K562 (cell line): ENCODE results near the gene MUC5AC. TPM values are rescaled to one million over a fixed set of nuclear protein-coding genes. Genes with fewer than 3 reads are reported as not detected.

ENCODE experiments used
- ATAC-seq: fragments of 200-7000 bp; cut with Tn5 transposase; 3 replicates; pipeline ENCODE4 v1.9.1; 2020; ENCODE audit warnings: moderate library complexity
- BruUV-seq: library from RNA; stranded (reverse); fragments of 400-500 nt; replicated peaks from 2 replicates; lab custom pipeline; 2021; lab: Mats Ljungman, UMichigan
- CTCF ChIA-PET: fragments of 300-600 bp; formaldehyde crosslinking; extraction: SDS; loops from one replicate; lab custom pipeline; 2021; ENCODE audit warnings: low intra/inter-chr PET ratio; lab: Yijun Ruan, JAX
- POLR2A ChIA-PET: fragments of 300-600, 350-650 bp; sonication (Branson Sonifier 250); formaldehyde crosslinking; extraction: SDS; loops from one replicate; lab custom pipeline; 2021; ENCODE audit warnings: antibody characterized with exemption, inconsistent platforms; lab: Yijun Ruan, JAX
- DNase-seq, 4 experiments: peaks; one replicate each; pipeline versions ENCODE4 v3.0.0 to v3.0.0-alpha.2; 2011 to 2018; ENCODE audit warnings: low spot score in 3 of 4, mixed read lengths in 3 of 4; ENCODE audit errors: extremely low read depth in 1 of 4
- FAIRE-seq: peaks from 2 replicates; lab custom pipeline; 2011; peaks lifted over from hg19 to GRCh38; lab: Jason Lieb, UNC
- H2AFZ ChIP-seq: 2 replicates; pipeline ENCODE4 v1.6.0; 2011; ENCODE audit warnings: low read depth, low read length, control low read depth, inconsistent platforms
- H3K27ac ChIP-seq: fragments of 200-600 bp; 3 replicates; pipeline ENCODE4 v1.8.0; 2011; ENCODE audit warnings: low read depth, mild to moderate bottlenecking, control low read depth, inconsistent platforms, low read length, moderate library complexity, mixed read lengths; ENCODE audit errors: extremely low read depth
- H3K27me3 ChIP-seq, 2 experiments: fragments of 300-600 bp in 1 of 2; 2 replicates in 1 of 2; 3 replicates in 1 of 2; pipeline versions ENCODE4 v1.6.0 to v1.8.0; 2011; ENCODE audit warnings: inconsistent platforms in 2 of 2, low read length in 2 of 2, mild to moderate bottlenecking in 1 of 2, mixed read lengths in 1 of 2, moderate library complexity in 1 of 2; ENCODE audit not compliant: control insufficient read depth in 2 of 2, insufficient read depth in 2 of 2
- H3K36me3 ChIP-seq: fragments of 300-600 bp; 3 replicates; pipeline ENCODE4 v1.8.0; 2011; ENCODE audit warnings: mild to moderate bottlenecking, low read length, inconsistent platforms; ENCODE audit not compliant: control insufficient read depth, insufficient read depth
- H3K4me1 ChIP-seq, 2 experiments: fragments of 200-600 bp in 1 of 2; replicated peaks in 1 of 2; 2 replicates in 1 of 2; 3 replicates in 1 of 2; pipeline versions ENCODE4 v1.5.1 to v1.8.0; 2011; ENCODE audit warnings: inconsistent platforms in 2 of 2, low read length in 2 of 2, mild to moderate bottlenecking in 1 of 2, mixed read lengths in 1 of 2, moderate library complexity in 1 of 2; ENCODE audit not compliant: control insufficient read depth in 2 of 2, insufficient read depth in 2 of 2
- H3K4me2 ChIP-seq: 2 replicates; pipeline ENCODE4 v1.6.1; 2011; ENCODE audit warnings: low read length, control low read depth, inconsistent platforms, mixed read lengths; ENCODE audit not compliant: insufficient read depth
- H3K4me3 ChIP-seq: fragments of 200-600 bp; sonication (generic), shearing (Covaris generic); 2 replicates; pipeline ENCODE4 v1.5.1; 2016; ENCODE audit warnings: control low read depth, inconsistent platforms
- H3K79me2 ChIP-seq: fragments of 200-600 bp; 3 replicates; pipeline ENCODE4 v1.8.0; 2011; ENCODE audit warnings: low read length, inconsistent platforms; ENCODE audit not compliant: control insufficient read depth, insufficient read depth
- H3K9ac ChIP-seq, 2 experiments: 2 replicates each; pipeline versions ENCODE4 v1.6.0 to v1.6.1; 2011; ENCODE audit warnings: low read depth in 2 of 2, low read length in 2 of 2, control low read depth in 1 of 2, inconsistent platforms in 1 of 2, mild to moderate bottlenecking in 1 of 2, mixed read lengths in 1 of 2; ENCODE audit not compliant: insufficient read depth in 1 of 2
- H3K9me1 ChIP-seq: one replicate; pipeline ENCODE4 v1.6.0; 2011; ENCODE audit warnings: inconsistent platforms, mild to moderate bottlenecking, low read length, moderate library complexity; ENCODE audit not compliant: control insufficient read depth, insufficient read depth
- H3K9me3 ChIP-seq: replicated peaks from 2 replicates; pipeline ENCODE4 v1.5.1; 2011; ENCODE audit warnings: low read depth, low read length, inconsistent platforms; ENCODE audit not compliant: control insufficient read depth, insufficient read depth
- H4K20me1 ChIP-seq: replicated peaks from 2 replicates; pipeline ENCODE4 v1.6.1; 2011; ENCODE audit warnings: low read length, inconsistent platforms, mixed read lengths; ENCODE audit not compliant: control insufficient read depth, insufficient read depth
- GMEB1 ChIP-seq: fragments of 250-450 bp; sonication (Bioruptor Pico); IDR thresholded peaks from 2 replicates; pipeline ENCODE4 v1.4.0; 2020; ENCODE audit warnings: mild to moderate bottlenecking
- HDAC8 ChIP-seq: fragments of 450-650 bp; IDR thresholded peaks from 2 replicates; pipeline ENCODE4 v1.6.1; 2016; ENCODE audit warnings: mild to moderate bottlenecking, missing genetic modification characterization, moderate library complexity, missing compliant biosample characterization
- NFYB ChIP-seq: IDR thresholded peaks from 2 replicates; pipeline ENCODE4 v1.6.1; 2011; ENCODE audit warnings: mild to moderate bottlenecking, moderate library complexity; ENCODE audit not compliant: insufficient read length; ENCODE audit errors: extremely low read depth
- NUFIP1 ChIP-seq: fragments of 450-650 bp; IDR thresholded peaks from 2 replicates; pipeline ENCODE4 v1.6.1; 2018; ENCODE audit not compliant: partially characterized antibody
- PCBP1 ChIP-seq: fragments of 200-400 bp; formaldehyde crosslinking; IDR thresholded peaks from 2 replicates; pipeline ENCODE4 v1.6.1; 2018; ENCODE audit warnings: mild to moderate bottlenecking, low read depth, low read length; ENCODE audit not compliant: poor library complexity, severe bottlenecking
- TCF7 ChIP-seq: sonication (generic); IDR thresholded peaks from 2 replicates; pipeline ENCODE4 v1.6.1; 2016; ENCODE audit warnings: antibody characterized with exemption, borderline replicate concordance
- TFAP4 ChIP-seq: sonication (generic); formaldehyde crosslinking; IDR thresholded peaks from 2 replicates; pipeline ENCODE4 v1.8.0; 2022; ENCODE audit warnings: missing genetic modification reagents, mild to moderate bottlenecking, moderate library complexity, borderline replicate concordance
- ZNF12 ChIP-seq: sonication (generic); formaldehyde crosslinking; IDR thresholded peaks from 2 replicates; pipeline ENCODE4 v1.4.0; 2020; ENCODE audit warnings: mild to moderate bottlenecking, missing genetic modification reagents
- ZNF174 ChIP-seq: fragments of 250-450 bp; sonication (Bioruptor Pico); IDR thresholded peaks from 2 replicates; pipeline ENCODE4 v1.4.0; 2020; ENCODE audit warnings: mild to moderate bottlenecking
- ZNF512 ChIP-seq: IDR thresholded peaks from 2 replicates; pipeline ENCODE4 v1.6.1; 2016; ENCODE audit warnings: missing genetic modification characterization, missing compliant biosample characterization
- WGBS: fragments of 100-300 bp; shearing (Covaris generic); methylation state at CpG from one replicate; pipeline ENCODE4 v1.1.6; 2016; ENCODE audit warnings: low coverage, mixed read lengths; ENCODE audit not compliant: insufficient coverage; ENCODE audit errors: missing lambda C conversion rate; 5-methylcytosine and 5-hydroxymethylcytosine counted together
- in situ Hi-C: fragments of 300-500 bp; cut with MboI; formaldehyde crosslinking; loops from 4 replicates; pipeline ENCODE4 v1.15.0; 2018; ENCODE audit warnings: inconsistent platforms, mixed read lengths
- intact Hi-C: fragments of 100-400 bp; cut with micrococcal nuclease; formaldehyde crosslinking; loops from 2 replicates; pipeline ENCODE4 v1.14.2; 2022
- polyA plus RNA-seq, 8 experiments: library from polyadenylated mRNA; depleted of rRNA in 4 of 8; stranded (reverse) in 5 of 8; unstranded in 3 of 8; fragments of >200 nt; fragmentation: Nextera tagmentation in 2 of 8; fragmentation: Illumina TruSeq in 1 of 8; extraction: Ambion mirVana in 2 of 8; extraction: Trizol in 1 of 8; gene quantifications; 2 replicates each; pipeline versions ENCODE4 v1.2.1 to v1.2.3, GENCODE V29; 2011 to 2014; ENCODE audit warnings: inconsistent platforms in 1 of 8, missing spikeins in 1 of 8
- total RNA-seq, 7 experiments: library from RNA; depleted of rRNA in 6 of 7; stranded (reverse); fragments of >200 nt in 6 of 7; fragmentation: Illumina TruSeq in 2 of 7; extraction: Trizol in 2 of 7; gene quantifications; 2 replicates each; pipeline versions ENCODE4 v1.2.1 to v1.2.3, GENCODE V29; 2011 to 2021; ENCODE audit warnings: low replicate concordance in 1 of 7

MUC5AC gene
- total and polyA plus RNA-seq, 9 of the 15 experiments (the other 6 are each of a cell fraction or from before 2014, with no cell fraction given), result not detected

- no peak for TF ChIP-seq ZNF512 (tag)
- no peak for TF ChIP-seq TCF7
Measured at GRCh38 chr11:1125803-1126202, 31.9 kb upstream of the MUC5AC start (continued).

- TF ChIP-seq TFAP4, result no peak
- no peak for TF ChIP-seq HDAC8 (tag)
- no peak for TF ChIP-seq PCBP1
- no peak for TF ChIP-seq NFYB
- no peak for TF ChIP-seq NUFIP1
- TF ChIP-seq GMEB1, result no peak
- TF ChIP-seq ZNF174 (CRISPR knock-in tag), result no peak
- no peak for TF ChIP-seq ZNF12 (CRISPR knock-in tag)
- Histone ChIP-seq H3K27me3 (peaks cover 0 to 54% of the 10 kb centered on the region in 2 experiments; a peak in 2 of 5 replicates), H3K4me2 (no peak overlapping the region), H3K9me3 (no peaks in the 10 kb centered on the region; the same call in 1 of the 2 replicates), H3K36me3 (no peaks in the 10 kb centered on the region), H2AFZ (no peak overlapping the region), H3K27ac (no peak overlapping the region), H3K4me1 (peaks cover 0 to 14% of the 10 kb centered on the region in 2 experiments; a peak in 1 of 5 replicates), H3K4me3 (no peak overlapping the region), H3K9me1 (no peaks in the 10 kb centered on the region), H4K20me1 (no peaks in the 10 kb centered on the region; the same call in 1 of the 2 replicates), H3K9ac (no peak overlapping the region), H3K79me2 (no peaks in the 10 kb centered on the region)
- BruUV-seq, result no TSS peak
- intact Hi-C loops (no loop called here), in situ Hi-C loops (no loop called here)
- WGBS, result 2% methylated on average over 11 of the region's 15 CpGs
- ChIA-PET POLR2A (no interaction called here), CTCF (no interaction called here)
- FAIRE-seq (no peak), ATAC-seq (no peak), DNase-seq (no peak)
Measured at GRCh38 chr11:1126491-1126926, 31.2 kb upstream of the MUC5AC start.
